Activated B cell treated with CpG ODN at 0.5 μM for 24 hours (primary cell): Measurements from ENCODE around the gene NLRC5. TPM values are rescaled to one million over a fixed set of nuclear protein-coding genes. Genes with fewer than 3 reads are reported as not detected.
A peak's percentile ranks its signal among the peaks of the same experiment; 100 is the strongest.

Experiments
- ATAC-seq: fragments of 200-7000 bp; cut with Tn5 transposase; one replicate; pipeline ENCODE4 v1.10.0; 2021; ENCODE audit warnings: low read depth, mild to moderate bottlenecking, moderate library complexity
- CTCF ChIA-PET: fragments of 350-600 bp; sonication (Branson Sonifier 250); formaldehyde crosslinking; loops from one replicate; lab custom pipeline; 2021; ENCODE audit warnings: antibody characterized with exemption; lab: Charles Lee
- POLR2A ChIA-PET: fragments of 350-600 bp; sonication (Branson Sonifier 250); formaldehyde crosslinking; loops from one replicate; lab custom pipeline; 2021; ENCODE audit warnings: antibody characterized with exemption; lab: Charles Lee
- DNase-seq: peaks from one replicate; pipeline ENCODE4 v3.0.0; 2022
- H3K27ac Mint-ChIP-seq: one replicate; pipeline ENCODE4 v1.8.0; 2020; ENCODE audit warnings: mixed read lengths
- H3K27me3 Mint-ChIP-seq: one replicate; pipeline ENCODE4 v1.8.0; 2021; ENCODE audit warnings: mixed read lengths
- H3K36me3 Mint-ChIP-seq: one replicate; pipeline ENCODE4 v1.8.0; 2021; ENCODE audit warnings: low read depth, mixed read lengths
- H3K4me1 Mint-ChIP-seq: one replicate; pipeline ENCODE4 v1.8.0; 2021; ENCODE audit warnings: mixed read lengths
- H3K4me3 Mint-ChIP-seq: one replicate; pipeline ENCODE4 v1.8.0; 2020; ENCODE audit warnings: mild to moderate bottlenecking, mixed read lengths
- H3K9me3 Mint-ChIP-seq: one replicate; pipeline ENCODE4 v1.8.0; 2020; ENCODE audit warnings: mixed read lengths
- intact Hi-C: fragments of 100-400 bp; cut with micrococcal nuclease; formaldehyde crosslinking; loops from one replicate; pipeline ENCODE4 v1.15.1; 2024
- total RNA-seq: library from RNA; stranded (reverse); gene quantifications from 2 replicates; pipeline ENCODE4 v1.2.3, GENCODE V29; 2022
- TF ChIP-seq, protein P1 (sequence below): fragments of 200-600 bp; IDR thresholded peaks from one replicate; pipeline ENCODE4 v1.8.0; 2022; ENCODE audit warnings: antibody characterized with exemption, mild to moderate bottlenecking

The NLRC5 gene
- total RNA-seq, 1 donor from 2014 or later: 372 TPM

DNA sequence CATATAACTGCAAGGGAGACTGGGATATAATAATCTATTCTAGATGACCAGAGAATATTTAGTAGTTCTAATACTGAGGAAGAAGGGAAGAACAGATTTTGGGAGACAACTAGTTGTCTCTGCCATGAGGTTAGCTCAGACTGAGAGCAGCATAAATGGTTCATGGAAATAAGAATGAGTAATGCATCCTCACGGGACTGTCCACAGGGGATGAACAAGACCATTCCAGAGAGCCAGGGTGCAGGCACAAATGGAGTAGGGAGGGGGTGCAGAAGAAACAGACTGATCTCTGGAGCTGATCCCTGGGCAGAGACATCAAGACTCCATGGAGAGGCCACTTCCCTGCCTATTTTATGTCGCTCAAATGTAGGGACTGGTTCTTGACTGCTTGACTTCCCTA, 30.4 kb downstream of the NLRC5 start:
- ChIA-PET POLR2A (interaction anchor here (0.5 to 1.4 kb wide), 5 partner anchors 15 to 166 kb away, joined by 3 to 5 read pairs (median 3); no protein-coding TSS in a partner anchor), CTCF (no interaction called here)
- Mint-ChIP-seq H3K27me3 (no peaks in the 10 kb centered on the region), H3K9me3 (no peaks in the 10 kb centered on the region), H3K27ac (peak overlapping the region; percentile 36), H3K4me3 (no peak overlapping the region), H3K4me1 (peaks cover 12% of the 10 kb centered on the region), H3K36me3 (peaks cover 81% of the 10 kb centered on the region)
- DNase-seq (no peak), ATAC-seq (no peak)
- TF ChIP-seq, protein P1, sequence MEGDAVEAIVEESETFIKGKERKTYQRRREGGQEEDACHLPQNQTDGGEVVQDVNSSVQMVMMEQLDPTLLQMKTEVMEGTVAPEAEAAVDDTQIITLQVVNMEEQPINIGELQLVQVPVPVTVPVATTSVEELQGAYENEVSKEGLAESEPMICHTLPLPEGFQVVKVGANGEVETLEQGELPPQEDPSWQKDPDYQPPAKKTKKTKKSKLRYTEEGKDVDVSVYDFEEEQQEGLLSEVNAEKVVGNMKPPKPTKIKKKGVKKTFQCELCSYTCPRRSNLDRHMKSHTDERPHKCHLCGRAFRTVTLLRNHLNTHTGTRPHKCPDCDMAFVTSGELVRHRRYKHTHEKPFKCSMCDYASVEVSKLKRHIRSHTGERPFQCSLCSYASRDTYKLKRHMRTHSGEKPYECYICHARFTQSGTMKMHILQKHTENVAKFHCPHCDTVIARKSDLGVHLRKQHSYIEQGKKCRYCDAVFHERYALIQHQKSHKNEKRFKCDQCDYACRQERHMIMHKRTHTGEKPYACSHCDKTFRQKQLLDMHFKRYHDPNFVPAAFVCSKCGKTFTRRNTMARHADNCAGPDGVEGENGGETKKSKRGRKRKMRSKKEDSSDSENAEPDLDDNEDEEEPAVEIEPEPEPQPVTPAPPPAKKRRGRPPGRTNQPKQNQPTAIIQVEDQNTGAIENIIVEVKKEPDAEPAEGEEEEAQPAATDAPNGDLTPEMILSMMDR: no peak
- intact Hi-C loops: no loop called here

DNA sequence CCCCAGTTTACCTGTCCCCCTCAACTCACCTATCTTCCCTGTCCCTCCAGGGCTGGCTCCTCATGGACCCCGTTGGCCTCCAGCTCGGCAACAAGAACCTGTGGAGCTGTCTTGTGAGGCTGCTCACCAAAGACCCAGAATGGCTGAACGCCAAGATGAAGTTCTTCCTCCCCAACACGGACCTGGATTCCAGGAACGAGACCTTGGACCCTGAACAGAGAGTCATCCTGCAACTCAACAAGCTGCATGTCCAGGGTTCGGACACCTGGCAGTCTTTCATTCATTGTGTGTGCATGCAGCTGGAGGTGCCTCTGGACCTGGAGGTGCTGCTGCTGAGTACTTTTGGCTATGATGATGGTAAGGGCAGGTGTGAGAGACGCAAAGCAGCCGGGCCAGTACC, 31.3 kb downstream of the NLRC5 start:
- POLR2A ChIA-PET: interaction anchor here (0.9 to 1.4 kb wide), 3 partner anchors 16 to 21 kb away, joined by 3 to 5 read pairs (median 3); no protein-coding TSS in a partner anchor
- DNase-seq: no peak
- Mint-ChIP-seq H3K36me3 (peaks cover 89% of the 10 kb centered on the region), H3K9me3 (no peaks in the 10 kb centered on the region), H3K27ac (no peak overlapping the region), H3K27me3 (no peaks in the 10 kb centered on the region), H3K4me3 (no peak overlapping the region), H3K4me1 (peaks cover 9% of the 10 kb centered on the region)
- ATAC-seq: no peak
- CTCF ChIA-PET: interaction anchor here (1.1 kb wide), 1 partner anchor 55 kb away, joined by 4 read pairs; no protein-coding TSS in a partner anchor
- intact Hi-C loops: no loop called here
- TF ChIP-seq, protein P1: no peak

DNA sequence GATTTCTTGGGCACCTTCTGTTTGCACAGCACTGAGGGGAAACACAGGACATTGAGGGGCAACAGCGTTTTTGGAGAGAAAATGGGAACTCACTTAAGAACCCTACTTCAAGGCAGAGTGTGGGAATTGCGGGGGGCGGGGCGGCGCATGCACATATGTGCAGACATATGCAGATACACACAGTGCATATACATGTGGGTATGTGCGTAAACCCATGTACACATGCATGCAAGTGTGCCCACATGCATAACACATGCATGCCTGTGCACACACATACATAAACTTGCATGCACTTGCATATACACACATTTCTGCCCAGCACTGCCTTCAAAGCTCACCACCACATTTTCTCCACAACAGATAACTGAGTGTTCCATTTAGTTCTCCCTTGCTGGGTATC, 32.4 kb downstream of the NLRC5 start:
- TF ChIP-seq, protein P1: no peak
- CTCF ChIA-PET: interaction anchor here (1.0 kb wide), 1 partner anchor 15 kb away, joined by 3 read pairs; no protein-coding TSS in a partner anchor
- no peaks in the 10 kb centered on the region for H3K9me3 Mint-ChIP-seq
- no peaks in the 10 kb centered on the region for H3K27me3 Mint-ChIP-seq
- POLR2A ChIA-PET: interaction anchor here (2.1 kb wide), 1 partner anchor 20 kb away, joined by 7 read pairs; no protein-coding TSS in a partner anchor
- DNase-seq: no peak
- H3K36me3 Mint-ChIP-seq: peaks cover 93% of the 10 kb centered on the region
- no peak for ATAC-seq
- H3K4me3 Mint-ChIP-seq: no peak overlapping the region
- intact Hi-C loops: no loop called here
- peaks cover 15% of the 10 kb centered on the region for H3K4me1 Mint-ChIP-seq
- no peak overlapping the region for H3K27ac Mint-ChIP-seq

DNA sequence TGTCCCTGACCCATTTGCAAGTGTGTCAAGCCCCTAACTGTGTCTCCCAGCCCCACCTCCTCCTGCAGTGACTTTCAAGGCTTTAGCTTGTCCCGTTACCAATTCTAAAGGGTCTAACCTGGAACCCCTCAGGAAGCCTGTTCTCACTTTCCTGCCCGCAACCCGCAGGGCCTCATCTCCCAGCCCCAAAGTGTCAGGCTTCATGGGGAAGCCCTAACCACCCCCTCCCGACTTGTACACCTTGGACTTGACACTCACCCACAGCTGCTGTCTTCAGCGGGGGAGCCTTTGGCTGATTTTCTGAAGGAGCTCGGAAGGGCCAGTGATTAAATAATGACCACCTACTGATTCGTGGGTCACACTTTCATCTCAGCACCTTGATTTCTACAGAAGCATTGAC, 33.1 kb downstream of the NLRC5 start:
- Mint-ChIP-seq H3K27ac (no peak overlapping the region), H3K27me3 (no peaks in the 10 kb centered on the region), H3K4me1 (peaks cover 20% of the 10 kb centered on the region), H3K9me3 (no peaks in the 10 kb centered on the region), H3K4me3 (no peak overlapping the region), H3K36me3 (peaks cover 93% of the 10 kb centered on the region)
- ATAC-seq (no peak), DNase-seq (no peak)
- TF ChIP-seq, protein P1: no peak
- ChIA-PET CTCF (interaction anchor here (0.7 to 1.0 kb wide), 2 partner anchors 16 to 23 kb away, joined by 3 read pairs; no protein-coding TSS in a partner anchor), POLR2A (interaction anchor here (1.5 to 2.1 kb wide), 3 partner anchors 11 to 19 kb away, joined by 5 to 7 read pairs (median 5); no protein-coding TSS in a partner anchor)
- intact Hi-C loops: no loop called here

DNA sequence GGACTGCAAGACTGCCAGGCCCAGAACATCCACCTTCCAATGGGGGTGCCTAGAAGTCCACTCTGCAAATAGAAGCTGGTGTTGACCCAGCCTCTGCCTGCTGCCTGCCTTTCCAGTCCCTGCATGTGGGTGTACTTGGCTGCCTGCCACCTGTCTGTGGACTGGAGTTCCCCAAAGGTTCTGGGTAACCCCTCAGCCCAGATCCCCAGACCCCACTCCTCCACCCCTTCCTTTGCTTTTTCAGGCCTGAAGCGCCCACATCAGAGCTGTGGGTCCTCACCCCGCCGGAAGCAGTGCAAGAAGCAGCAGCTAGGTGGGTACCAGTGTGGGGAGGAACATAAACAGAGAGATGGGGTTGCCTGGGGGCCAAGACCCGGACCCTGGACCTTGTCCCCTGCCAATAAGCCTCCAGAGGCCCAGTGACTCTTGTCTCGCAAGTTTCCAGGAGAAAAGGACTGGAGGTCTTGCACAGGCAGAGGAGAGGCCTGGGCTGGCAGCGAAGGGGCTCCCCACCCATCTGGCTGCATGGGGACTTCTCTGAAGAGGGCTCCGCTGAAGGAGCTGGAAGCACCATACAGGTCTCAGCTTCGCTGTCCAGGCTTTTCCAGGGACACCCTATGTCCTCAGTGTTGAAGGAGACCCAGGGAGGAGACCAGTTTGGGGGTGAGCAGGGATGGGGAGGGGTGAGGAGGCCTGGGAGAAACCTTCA, 34.3 kb downstream of the NLRC5 start:
- TF ChIP-seq, protein P1: no peak
- Mint-ChIP-seq H3K9me3 (no peaks in the 10 kb centered on the region), H3K36me3 (peaks cover 93% of the 10 kb centered on the region), H3K27me3 (no peaks in the 10 kb centered on the region), H3K27ac (no peak overlapping the region), H3K4me3 (no peak overlapping the region), H3K4me1 (peaks cover 33% of the 10 kb centered on the region)
- CTCF ChIA-PET: no interaction called here
- ATAC-seq: no peak
- intact Hi-C loops: no loop called here
- DNase-seq: no peak
- POLR2A ChIA-PET: interaction anchor here (0.7 to 2.1 kb wide), 8 partner anchors 10 to 78 kb away, joined by 3 to 7 read pairs (median 4); no protein-coding TSS in a partner anchor
